ENCODE results near the gene RPS27L.
"Not testable (repeated sequence)": the region's sequence is repeated elsewhere in the genome, so short reads cannot be mapped to it uniquely, and the experiment has no call there.

Gene RPS27L

GRCh38 chr15:63105354-63105753, 51.9 kb downstream of the RPS27L start:
- in situ Hi-C loops (cut with HindIII; ENCODE audit: low sequenced_read_pairs), result not testable (repeated sequence)

DNA sequence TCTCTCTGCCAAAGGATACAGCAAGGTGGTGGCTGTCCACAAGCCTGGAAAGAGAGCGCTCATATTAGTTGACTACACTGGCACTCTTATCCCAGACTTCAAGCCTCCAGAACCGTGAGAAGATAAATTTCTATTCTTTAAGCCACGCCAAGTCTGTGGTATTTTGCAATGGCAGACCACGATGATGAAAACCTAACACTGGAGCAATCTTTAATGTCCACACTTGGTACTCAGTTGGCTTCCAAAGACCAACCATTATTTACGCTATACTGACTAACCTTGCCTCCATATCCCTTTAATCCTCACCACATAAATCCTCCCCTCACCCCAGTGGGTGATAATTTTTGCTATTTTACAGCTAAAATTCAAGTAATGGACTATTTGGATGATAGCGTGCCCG, 52.5 kb downstream of the RPS27L start:
- in situ Hi-C loops (cut with HindIII; ENCODE audit: low sequenced_read_pairs), result no loop called here

DNA sequence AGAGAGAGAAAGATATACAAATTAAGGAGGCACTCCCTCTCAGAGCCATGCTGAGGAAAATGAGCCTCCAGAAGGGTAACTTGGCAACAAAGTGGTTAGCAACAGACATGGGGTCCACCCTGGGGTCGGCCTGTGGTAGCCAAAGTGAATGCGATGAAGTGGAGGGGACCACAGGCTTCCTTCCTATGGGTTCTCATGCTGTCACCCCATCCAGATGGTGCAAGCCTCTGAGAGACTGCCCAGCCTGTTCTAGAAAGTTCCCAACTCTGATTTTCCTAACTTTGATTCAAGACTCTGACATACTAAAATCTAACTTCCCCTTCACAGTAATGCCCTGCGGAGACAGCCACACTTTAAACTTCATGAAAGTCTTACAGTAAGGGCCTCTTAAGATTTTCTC, 53.9 kb downstream of the RPS27L start:
- in situ Hi-C loops (cut with HindIII; ENCODE audit: low sequenced_read_pairs), result no loop called here

GRCh38 chr15:63099581-63099980, 57.7 kb downstream of the RPS27L start:
- in situ Hi-C loops (cut with HindIII; ENCODE audit: low sequenced_read_pairs), result not testable (repeated sequence)

GRCh38 chr15:63098901-63099300, 58.4 kb downstream of the RPS27L start:
- in situ Hi-C loops (cut with HindIII; ENCODE audit: low sequenced_read_pairs), result not testable (repeated sequence)
